ENCODE results near the gene BDH1. TPM values are rescaled to one million over a fixed set of nuclear protein-coding genes. Genes with fewer than 3 reads are reported as not detected.

Gene BDH1
- total RNA-seq, 4 donors from 2014 or later: 120 to 269 (median 163) TPM

GRCh38 chr3:197501496-197501878 is 54.3 kb downstream of the BDH1 start:
- Histone ChIP-seq H3K27me3 (no peaks in the 10 kb centered on the region), H3K36me3 (no peaks in the 10 kb centered on the region), H3K4me1 (peaks cover 0 to 21% (median 5%) of the 10 kb centered on the region in 4 donors), H3K9me3 (no peaks in the 10 kb centered on the region), H3K27ac (peak overlapping the region in 2 of 4 donors; percentile 79 to 86), H3K4me3 (peak overlapping the region in 1 of 4 donors; percentile 11)
- peak in 1 of 3 donors; percentile 73 for DNase-seq
- no peak for TF ChIP-seq POLR2A (IDR thresholded peaks at IDR 0.05)
- TF ChIP-seq CTCF (IDR thresholded peaks at IDR 0.05): no peak

DNA sequence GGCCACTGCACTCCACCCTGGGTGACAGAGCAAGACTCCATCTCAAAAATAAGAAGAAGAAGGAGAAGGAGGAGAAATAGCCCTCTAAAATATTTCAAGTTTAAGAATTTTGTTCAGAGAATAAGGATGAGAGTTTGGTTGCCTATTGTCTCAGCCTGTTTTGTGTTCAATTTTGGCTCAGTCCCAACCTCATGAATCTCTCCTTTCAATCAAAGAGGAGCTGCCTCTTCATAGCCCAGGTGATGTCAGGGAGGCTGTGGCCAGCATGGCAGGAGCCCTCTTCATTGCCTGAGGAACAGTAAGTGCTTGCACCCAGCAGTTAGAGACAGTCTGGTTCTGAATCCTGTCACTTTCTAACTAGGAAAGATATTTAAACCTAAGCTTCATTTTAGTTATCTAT is 55.0 kb downstream of the BDH1 start:
- Histone ChIP-seq H3K9me3 (no peaks in the 10 kb centered on the region), H3K4me1 (peaks cover 0 to 21% (median 5%) of the 10 kb centered on the region in 4 donors), H3K4me3 (no peak overlapping the region), H3K27ac (peak overlapping the region in 3 of 4 donors; percentile 0 to 86 (median 79)), H3K27me3 (no peaks in the 10 kb centered on the region), H3K36me3 (no peaks in the 10 kb centered on the region)
- no peak for DNase-seq
- TF ChIP-seq POLR2A (IDR thresholded peaks at IDR 0.05): no peak
- TF ChIP-seq CTCF (IDR thresholded peaks at IDR 0.05): no peak

DNA sequence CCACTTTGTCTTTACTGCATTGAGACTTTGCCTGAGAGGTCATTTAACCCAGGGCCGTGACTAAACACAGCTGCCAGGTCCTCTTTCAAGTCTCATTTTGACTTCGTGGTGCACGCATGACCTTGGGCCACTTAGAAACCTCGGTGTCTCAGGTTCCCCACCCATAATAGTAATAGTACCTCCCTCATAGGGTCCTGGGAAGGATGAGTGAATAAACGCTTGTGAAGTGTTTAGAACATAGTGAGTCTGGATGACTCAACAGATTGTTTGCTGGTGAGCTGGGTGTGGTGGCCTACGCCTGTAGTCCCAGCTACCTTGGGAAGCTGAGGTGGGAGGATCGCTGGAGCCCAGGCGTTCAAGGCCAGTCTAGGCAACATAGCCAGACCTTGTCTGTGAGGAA is 56.3 kb downstream of the BDH1 start:
- DNase-seq: peak in 2 of 3 donors; percentile 78 to 82
- Histone ChIP-seq H3K27ac (peak overlapping the region in 2 of 4 donors; percentile 43 to 70), H3K9me3 (no peaks in the 10 kb centered on the region), H3K4me3 (no peak overlapping the region), H3K27me3 (no peaks in the 10 kb centered on the region), H3K36me3 (no peaks in the 10 kb centered on the region), H3K4me1 (peaks cover 0 to 24% (median 6%) of the 10 kb centered on the region in 4 donors)
- TF ChIP-seq POLR2A (IDR thresholded peaks at IDR 0.05) (no peak), CTCF (IDR thresholded peaks at IDR 0.05) (no peak)

GRCh38 chr3:197498499-197499241 is 57.1 kb downstream of the BDH1 start:
- Histone ChIP-seq H3K4me1 (peaks cover 0 to 24% (median 6%) of the 10 kb centered on the region in 4 donors), H3K4me3 (no peak overlapping the region), H3K9me3 (no peaks in the 10 kb centered on the region), H3K27me3 (no peaks in the 10 kb centered on the region), H3K27ac (peak overlapping the region in 2 of 4 donors; percentile 43 to 70), H3K36me3 (no peaks in the 10 kb centered on the region)
- TF ChIP-seq POLR2A (IDR thresholded peaks at IDR 0.05) (no peak), CTCF (IDR thresholded peaks at IDR 0.05) (no peak)
- DNase-seq: no peak

GRCh38 chr3:197496746-197497125 is 59.0 kb downstream of the BDH1 start:
- Histone ChIP-seq H3K36me3 (no peaks in the 10 kb centered on the region), H3K9me3 (no peaks in the 10 kb centered on the region), H3K4me3 (no peak overlapping the region), H3K27me3 (no peaks in the 10 kb centered on the region), H3K27ac (no peak overlapping the region), H3K4me1 (peaks cover 0 to 12% (median 4%) of the 10 kb centered on the region in 4 donors)
- no peak for DNase-seq
- TF ChIP-seq CTCF (IDR thresholded peaks at IDR 0.05) (no peak), POLR2A (IDR thresholded peaks at IDR 0.05) (no peak)

Data from Peyer's patch (tissue), 4 donors.